Endothelial cell of umbilical vein (primary cell): ENCODE results near the gene HOXD8. TPM values are rescaled to one million over a fixed set of nuclear protein-coding genes. Genes with fewer than 3 reads are reported as not detected.

ENCODE experiments used
- BruUV-seq: library from RNA; stranded (reverse); fragments of 400-500 nt; replicated peaks from 2 replicates; lab custom pipeline; 2021; lab: Mats Ljungman, UMichigan
- CTCF ChIA-PET: fragments of 300-600, 350-600 bp; sonication (Branson Sonifier 250); formaldehyde crosslinking; loops from one replicate; lab custom pipeline; 2021; ENCODE audit warnings: antibody characterized with exemption, inconsistent platforms; lab: Charles Lee
- POLR2A ChIA-PET: fragments of 300-600, 350-600 bp; sonication (Branson Sonifier 250); formaldehyde crosslinking; loops from one replicate; lab custom pipeline; 2021; ENCODE audit warnings: antibody characterized with exemption, inconsistent platforms; lab: Charles Lee
- DNase-seq: peaks from one replicate; pipeline ENCODE4 v3.0.0-alpha.2; 2011; ENCODE audit warnings: low read depth, low spot score
- FAIRE-seq: peaks from 2 replicates; lab custom pipeline; 2011; peaks lifted over from hg19 to GRCh38; lab: Jason Lieb, UNC
- H2AFZ ChIP-seq: 2 replicates; pipeline ENCODE4 v1.6.0; 2012; ENCODE audit warnings: low read depth, low read length, control low read depth, inconsistent platforms
- H3K27ac ChIP-seq: 2 replicates; pipeline ENCODE4 v1.5.1; 2011; ENCODE audit warnings: low read depth, mild to moderate bottlenecking, control low read depth, low read length, moderate library complexity; ENCODE audit not compliant: insufficient read depth
- H3K27me3 ChIP-seq, 2 experiments: 2 replicates each; pipeline versions ENCODE4 v1.6.0 to v1.6.1; 2011; ENCODE audit warnings: low read length in 2 of 2, mixed read lengths in 1 of 2; ENCODE audit not compliant: control insufficient read depth in 2 of 2, insufficient read depth in 2 of 2
- H3K36me3 ChIP-seq, 2 experiments: 2 replicates in 1 of 2; 3 replicates in 1 of 2; pipeline ENCODE4 v1.5.1; 2011; ENCODE audit warnings: low read length in 2 of 2, mild to moderate bottlenecking in 1 of 2, moderate library complexity in 1 of 2; ENCODE audit not compliant: control insufficient read depth in 2 of 2, insufficient read depth in 2 of 2; ENCODE audit errors: extremely low read depth in 1 of 2
- H3K4me1 ChIP-seq: 3 replicates; pipeline ENCODE4 v1.5.1; 2011; ENCODE audit warnings: mild to moderate bottlenecking, low read length; ENCODE audit not compliant: control insufficient read depth, insufficient read depth; ENCODE audit errors: extremely low read depth
- H3K4me2 ChIP-seq: 2 replicates; pipeline ENCODE4 v1.6.1; 2011; ENCODE audit warnings: low read length, control low read depth, mixed read lengths; ENCODE audit not compliant: insufficient read depth
- H3K4me3 ChIP-seq, 3 experiments: fragments of 200-600 bp in 1 of 3; sonication (generic), shearing (Covaris generic) in 1 of 3; replicated peaks in 1 of 3; 2 replicates each; pipeline ENCODE4 v1.5.1; 2011 to 2016; ENCODE audit warnings: control low read depth in 3 of 3, low read length in 3 of 3, mild to moderate bottlenecking in 2 of 3, inconsistent platforms in 1 of 3, low read depth in 1 of 3, moderate library complexity in 1 of 3; ENCODE audit not compliant: insufficient read depth in 1 of 3
- H3K79me2 ChIP-seq: 2 replicates; pipeline ENCODE4 v1.6.0; 2012; ENCODE audit warnings: low read length, inconsistent platforms; ENCODE audit not compliant: control insufficient read depth, insufficient read depth
- H3K9ac ChIP-seq: replicated peaks from 2 replicates; pipeline ENCODE3; 2011; ENCODE audit warnings: low read length, control low read depth; ENCODE audit not compliant: insufficient read depth; ENCODE audit errors: extremely low read depth
- H3K9me1 ChIP-seq: replicated peaks from 3 replicates; pipeline ENCODE4 v1.6.0; 2011; ENCODE audit warnings: mild to moderate bottlenecking, low read length; ENCODE audit not compliant: control insufficient read depth, insufficient read depth; ENCODE audit errors: extremely low read depth
- H3K9me3 ChIP-seq: replicated peaks from 2 replicates; pipeline ENCODE4 v1.5.1; 2012; ENCODE audit warnings: low read length, inconsistent platforms; ENCODE audit not compliant: control insufficient read depth, insufficient read depth
- H4K20me1 ChIP-seq: replicated peaks from 2 replicates; pipeline ENCODE3; 2011; ENCODE audit warnings: mild to moderate bottlenecking, low read length; ENCODE audit not compliant: control insufficient read depth, insufficient read depth; ENCODE audit errors: extremely low read depth
- EZH2 ChIP-seq: IDR thresholded peaks from 2 replicates; pipeline ENCODE4 v1.6.1; 2012; ENCODE audit warnings: borderline replicate concordance, low read depth, mild to moderate bottlenecking, moderate library complexity, low read length, inconsistent platforms; ENCODE audit not compliant: severe bottlenecking
- FOS ChIP-seq: IDR thresholded peaks from 2 replicates; pipeline ENCODE4 v1.6.1; 2011; ENCODE audit warnings: mild to moderate bottlenecking, low read length, moderate library complexity, borderline replicate concordance; ENCODE audit not compliant: insufficient read depth
- GATA2 ChIP-seq: IDR thresholded peaks from 2 replicates; pipeline ENCODE4 v1.7.0; 2011; ENCODE audit warnings: low read depth, mild to moderate bottlenecking, moderate library complexity, mixed read lengths, low read length; ENCODE audit not compliant: insufficient read length, insufficient read depth
- JUN ChIP-seq: IDR thresholded peaks from 2 replicates; pipeline ENCODE4 v1.6.1; 2011; ENCODE audit warnings: borderline replicate concordance, low read depth; ENCODE audit not compliant: insufficient read length, insufficient read depth
- MYC ChIP-seq: IDR thresholded peaks from one replicate; pipeline ENCODE4 v1.6.1; 2011; ENCODE audit warnings: mild to moderate bottlenecking, low read depth, low read length
- POLR2A ChIP-seq: IDR thresholded peaks from 2 replicates; pipeline ENCODE4 v1.6.1; 2012; ENCODE audit warnings: low read depth, mild to moderate bottlenecking, control low read depth, low read length
- POLR2AphosphoS5 ChIP-seq: IDR thresholded peaks from 2 replicates; pipeline ENCODE4 v1.6.1; 2012; ENCODE audit warnings: low read depth, mild to moderate bottlenecking, control low read depth, low read length, moderate library complexity; ENCODE audit not compliant: insufficient read depth
- dilution Hi-C: fragments of 300-500 bp; cut with MboI; formaldehyde crosslinking; loops from one replicate; pipeline ENCODE4 v1.15.0; 2019; ENCODE audit warnings: low sequenced_read_pairs; ENCODE audit not compliant: extremely low pct_ligation_motif_present
- intact Hi-C: fragments of 100-400 bp; cut with micrococcal nuclease; formaldehyde crosslinking; loops from one replicate; pipeline ENCODE4 v1.10.0; 2022
- polyA plus RNA-seq, 4 experiments: library from polyadenylated mRNA; depleted of rRNA in 3 of 4; stranded (reverse) in 3 of 4; unstranded in 1 of 4; fragments of >200 nt; gene quantifications; 2 replicates each; pipeline versions ENCODE4 v1.2.1 to v1.2.3, GENCODE V29; 2011 to 2012; ENCODE audit warnings: missing spikeins in 1 of 4
- total RNA-seq: library from RNA; stranded (reverse); gene quantifications from 2 replicates; pipeline ENCODE4 v1.2.3, GENCODE V29; 2021
- TF ChIP-seq, protein P1 (sequence below): IDR thresholded peaks from 2 replicates; pipeline ENCODE4 v1.6.1; 2011; ENCODE audit not compliant: insufficient read depth, insufficient read length
- TF ChIP-seq, protein P2 (sequence below), 2 donors: IDR thresholded peaks; 1 replicate in 1 of 2; 2 replicates in 1 of 2; pipeline ENCODE4 v1.5.1; 2011; ENCODE audit warnings: low read length in 2 of 2, mild to moderate bottlenecking in 2 of 2, moderate library complexity in 2 of 2, control low read depth in 1 of 2, inconsistent platforms in 1 of 2, low read depth in 1 of 2; ENCODE audit not compliant: insufficient read depth in 1 of 2; ENCODE audit errors: extremely low read depth in 1 of 2

HOXD8 gene
- total and polyA plus RNA-seq, 2 donors (not counting 3 experiments of a cell fraction or from before 2014, with no cell fraction given): 6.4 to 15.6 TPM

DNA sequence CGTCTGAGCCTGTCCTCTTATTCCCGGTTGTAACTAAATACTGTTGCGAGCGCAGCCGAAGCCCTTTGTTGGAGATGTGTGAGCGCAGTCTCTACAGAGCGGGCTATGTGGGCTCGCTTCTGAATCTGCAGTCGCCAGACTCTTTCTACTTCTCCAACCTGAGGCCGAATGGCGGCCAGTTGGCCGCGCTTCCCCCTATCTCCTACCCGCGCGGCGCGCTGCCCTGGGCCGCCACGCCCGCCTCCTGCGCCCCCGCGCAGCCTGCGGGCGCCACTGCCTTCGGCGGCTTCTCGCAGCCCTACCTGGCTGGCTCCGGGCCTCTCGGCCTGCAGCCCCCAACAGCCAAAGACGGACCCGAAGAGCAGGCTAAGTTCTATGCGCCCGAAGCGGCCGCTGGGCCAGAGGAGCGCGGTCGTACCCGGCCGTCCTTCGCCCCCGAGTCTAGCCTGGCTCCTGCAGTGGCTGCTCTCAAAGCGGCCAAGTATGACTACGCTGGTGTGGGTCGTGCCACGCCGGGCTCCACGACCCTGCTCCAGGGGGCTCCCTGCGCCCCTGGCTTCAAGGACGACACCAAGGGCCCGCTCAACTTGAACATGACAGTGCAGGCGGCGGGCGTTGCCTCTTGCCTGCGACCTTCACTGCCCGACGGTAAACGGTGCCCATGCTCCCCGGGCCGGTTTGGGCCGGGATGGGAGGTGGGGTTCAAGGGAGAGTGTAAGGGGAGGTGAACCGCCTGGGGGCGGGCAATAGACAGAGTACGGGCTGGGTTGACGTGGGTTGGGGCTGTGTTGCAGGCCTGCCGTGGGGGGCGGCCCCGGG is 29.6 kb upstream of the HOXD8 start, which contains the start of gene HOXD12:
Gene HOXD12 (plus strand): TSS at position 68 of the 819 bp plus-strand sequence. CDS start 7 bp downstream, at position 75.
- no peaks in the 10 kb centered on the region for H3K9me1 ChIP-seq
- no peaks in the 10 kb centered on the region for H3K79me2 ChIP-seq
- CTCF ChIA-PET: no interaction called here
- H3K4me1 ChIP-seq: peaks cover 5% of the 10 kb centered on the region
- H3K4me2 ChIP-seq: no peak within 1 kb of the TSS
- H3K27me3 ChIP-seq: peaks cover 94 to 99% of the 10 kb centered on the region in 2 experiments
- BruUV-seq: no TSS peak
- peaks cover 3% of the 10 kb centered on the region for H4K20me1 ChIP-seq
- TF ChIP-seq FOS: no peak
- TF ChIP-seq, protein P1, sequence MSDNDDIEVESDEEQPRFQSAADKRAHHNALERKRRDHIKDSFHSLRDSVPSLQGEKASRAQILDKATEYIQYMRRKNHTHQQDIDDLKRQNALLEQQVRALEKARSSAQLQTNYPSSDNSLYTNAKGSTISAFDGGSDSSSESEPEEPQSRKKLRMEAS: no peak
- peak; percentile 88 for TF ChIP-seq EZH2
- no peaks in the 10 kb centered on the region for H3K9me3 ChIP-seq
- H3K4me3 ChIP-seq: no peak within 1 kb of the TSS
- POLR2A ChIA-PET: no interaction called here
- dilution Hi-C loops: no loop called here
- intact Hi-C loops: loop anchor here (5.0 kb wide), 2 partner anchors 788 to 1398 kb away; no protein-coding TSS in a partner anchor
- H3K36me3 ChIP-seq: no peaks in the 10 kb centered on the region
- H3K9ac ChIP-seq: no peak within 1 kb of the TSS
- no peak for DNase-seq
- H3K27ac ChIP-seq: no peak within 1 kb of the TSS
- FAIRE-seq: peak; percentile 18
- no peak within 1 kb of the TSS for H2AFZ ChIP-seq

DNA sequence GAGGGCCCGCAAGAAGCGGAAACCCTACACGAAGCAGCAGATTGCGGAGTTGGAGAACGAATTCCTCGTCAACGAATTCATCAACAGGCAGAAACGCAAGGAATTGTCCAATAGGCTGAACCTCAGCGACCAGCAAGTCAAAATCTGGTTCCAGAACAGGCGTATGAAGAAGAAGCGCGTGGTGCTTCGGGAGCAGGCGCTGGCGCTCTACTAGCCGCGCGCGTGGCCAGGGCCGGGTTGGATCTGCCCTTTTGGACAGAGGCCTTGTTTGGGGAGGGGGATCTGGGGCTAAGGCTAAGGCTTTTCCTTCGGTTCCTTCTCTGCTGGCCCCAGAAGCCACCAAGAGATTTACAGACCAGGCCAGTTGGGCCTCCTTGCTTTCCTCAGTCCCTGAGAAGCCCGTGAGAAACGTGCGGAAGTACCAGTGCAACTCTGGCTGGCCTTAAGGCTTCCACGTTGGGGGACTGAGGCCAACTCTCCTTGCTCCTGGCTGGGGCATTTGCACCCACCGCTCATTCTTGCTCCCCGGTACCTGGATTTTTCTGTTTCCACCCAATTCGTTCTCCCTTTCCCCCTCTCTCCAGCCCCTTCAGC is 28.9 kb upstream of the HOXD8 start:
- CTCF ChIA-PET: no interaction called here
- H3K4me2 ChIP-seq: no peak overlapping the region
- POLR2A ChIA-PET: no interaction called here
- no peak for DNase-seq
- BruUV-seq: no TSS peak
- H3K36me3 ChIP-seq: no peaks in the 10 kb centered on the region
- FAIRE-seq: no peak
- peaks cover 94 to 99% of the 10 kb centered on the region in 2 experiments for H3K27me3 ChIP-seq
- H4K20me1 ChIP-seq: peaks cover 3% of the 10 kb centered on the region
- H3K9me1 ChIP-seq: no peaks in the 10 kb centered on the region
- dilution Hi-C loops: no loop called here
- H3K4me3 ChIP-seq: no peak overlapping the region
- peaks cover 5% of the 10 kb centered on the region for H3K4me1 ChIP-seq
- intact Hi-C loops: no loop called here
- no peak overlapping the region for H3K9ac ChIP-seq
- no peak overlapping the region for H2AFZ ChIP-seq
- no peak overlapping the region for H3K27ac ChIP-seq
- no peaks in the 10 kb centered on the region for H3K9me3 ChIP-seq
- TF ChIP-seq POLR2A: no peak
- TF ChIP-seq GATA2: no peak
- TF ChIP-seq JUN: no peak
- no peak for TF ChIP-seq EZH2
- TF ChIP-seq MYC: no peak
- TF ChIP-seq FOS: no peak
- TF ChIP-seq, protein P2, sequence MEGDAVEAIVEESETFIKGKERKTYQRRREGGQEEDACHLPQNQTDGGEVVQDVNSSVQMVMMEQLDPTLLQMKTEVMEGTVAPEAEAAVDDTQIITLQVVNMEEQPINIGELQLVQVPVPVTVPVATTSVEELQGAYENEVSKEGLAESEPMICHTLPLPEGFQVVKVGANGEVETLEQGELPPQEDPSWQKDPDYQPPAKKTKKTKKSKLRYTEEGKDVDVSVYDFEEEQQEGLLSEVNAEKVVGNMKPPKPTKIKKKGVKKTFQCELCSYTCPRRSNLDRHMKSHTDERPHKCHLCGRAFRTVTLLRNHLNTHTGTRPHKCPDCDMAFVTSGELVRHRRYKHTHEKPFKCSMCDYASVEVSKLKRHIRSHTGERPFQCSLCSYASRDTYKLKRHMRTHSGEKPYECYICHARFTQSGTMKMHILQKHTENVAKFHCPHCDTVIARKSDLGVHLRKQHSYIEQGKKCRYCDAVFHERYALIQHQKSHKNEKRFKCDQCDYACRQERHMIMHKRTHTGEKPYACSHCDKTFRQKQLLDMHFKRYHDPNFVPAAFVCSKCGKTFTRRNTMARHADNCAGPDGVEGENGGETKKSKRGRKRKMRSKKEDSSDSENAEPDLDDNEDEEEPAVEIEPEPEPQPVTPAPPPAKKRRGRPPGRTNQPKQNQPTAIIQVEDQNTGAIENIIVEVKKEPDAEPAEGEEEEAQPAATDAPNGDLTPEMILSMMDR (IDR thresholded peaks at IDR 0.05; ENCODE audit: extremely low read depth in 1 of 2, insufficient read depth in 1 of 2, low read depth in 1 of 2, low read length in 2 of 2): no peak
- TF ChIP-seq POLR2AphosphoS5: no peak
- TF ChIP-seq, protein P1: no peak
- no peaks in the 10 kb centered on the region for H3K79me2 ChIP-seq
